ENCODE measurements around the gene TNRC6C. TPM values are rescaled to one million over a fixed set of nuclear protein-coding genes. Genes with fewer than 3 reads are reported as not detected.
A peak's percentile ranks its signal among the peaks of the same experiment; 100 is the strongest.

Gene TNRC6C
- total and polyA plus RNA-seq, 2 of the 13 experiments (the other 11 are each of a cell fraction or from before 2014, with no cell fraction given), result 0.66 to 4.9 TPM

GRCh38 chr17:78127239-78127887 lies 168.9 kb downstream of the TNRC6C start (continued):
- TF ChIP-seq ZNF280B (CRISPR knock-in tag; IDR thresholded peaks at IDR 0.05; ENCODE audit: borderline replicate concordance) (0 out of 2 replicates have a peak, but pooled peaks have one; percentile 44), POGK (CRISPR knock-in tag; conservative IDR thresholded peaks at IDR 0.05) (peak; percentile 61; the same call in 1 of the 2 replicates), UBTF (CRISPR knock-in tag; IDR thresholded peaks at IDR 0.05) (peak; percentile 88), CCDC6 (CRISPR knock-in tag; IDR thresholded peaks at IDR 0.05) (no peak), RFX5 (IDR thresholded peaks at IDR 0.05; ENCODE audit: low read depth, low read length) (no peak), TCF7L2 (IDR thresholded peaks at IDR 0.05; ENCODE audit: low read depth, low read length) (no peak), SNRNP70 (IDR thresholded peaks at IDR 0.05; ENCODE audit: low read depth, low read length) (no peak), SPEN (CRISPR knock-in tag; IDR thresholded peaks at IDR 0.05; ENCODE audit: low read depth) (peak; percentile 35), ATF6 (CRISPR knock-in tag; conservative IDR thresholded peaks at IDR 0.05) (0 out of 2 replicates have a peak, but pooled peaks have one; percentile 16), SNAPC5 (CRISPR knock-in tag; IDR thresholded peaks at IDR 0.05; ENCODE audit: borderline replicate concordance) (peak; percentile 85; the same call in 1 of the 2 replicates), ZNF704 (CRISPR knock-in tag; IDR thresholded peaks at IDR 0.05; ENCODE audit: borderline replicate concordance) (no peak; the same call in 1 of the 2 replicates), ZSCAN12 (CRISPR knock-in tag; IDR thresholded peaks at IDR 0.05) (no peak), TERF1 (CRISPR knock-in tag; IDR thresholded peaks at IDR 0.05) (no peak), ATF5 (CRISPR knock-in tag; IDR thresholded peaks at IDR 0.05; ENCODE audit: low read depth) (no peak), YEATS2 (CRISPR knock-in tag; IDR thresholded peaks at IDR 0.05; ENCODE audit: borderline replicate concordance) (peak; percentile 58), IRF2 (CRISPR knock-in tag; IDR thresholded peaks at IDR 0.05) (peak; percentile 75)
